GM20000 (cell line): ENCODE results near the gene ROBO1.
"Not testable (repeated sequence)": the region's sequence is repeated elsewhere in the genome, so short reads cannot be mapped to it uniquely, and the experiment has no call there.

Experiments
- DNase-seq: peaks from one replicate; pipeline ENCODE4 v3.0.0; 2012; ENCODE audit warnings: low spot score
- TF ChIP-seq, protein P1 (sequence below): IDR thresholded peaks from 2 replicates; pipeline ENCODE4 v1.5.1; 2012; ENCODE audit warnings: mild to moderate bottlenecking, control low read depth; ENCODE audit errors: extremely low read depth, missing control alignments

Gene ROBO1

DNA sequence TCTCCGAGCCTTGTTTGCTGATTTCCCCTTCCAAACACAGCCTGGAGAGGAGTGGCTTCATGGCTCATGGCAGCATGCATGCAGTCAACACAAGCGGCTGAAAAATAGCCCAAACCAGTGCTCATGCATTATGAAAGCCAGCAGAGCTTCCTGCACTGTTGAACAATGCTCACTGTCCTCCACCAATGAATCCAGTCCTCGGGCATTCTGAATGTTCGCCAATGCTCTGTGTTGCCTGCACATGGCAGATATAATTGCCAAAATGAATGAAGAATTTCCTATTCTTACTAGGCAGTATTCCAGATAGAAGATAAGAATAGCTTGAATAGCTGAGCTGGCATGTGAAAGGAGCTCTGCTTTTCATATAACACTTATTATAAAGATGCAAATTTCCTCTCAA is 252.7 kb downstream of the ROBO1 start:
- DNase-seq, result no peak
- TF ChIP-seq, protein P1, sequence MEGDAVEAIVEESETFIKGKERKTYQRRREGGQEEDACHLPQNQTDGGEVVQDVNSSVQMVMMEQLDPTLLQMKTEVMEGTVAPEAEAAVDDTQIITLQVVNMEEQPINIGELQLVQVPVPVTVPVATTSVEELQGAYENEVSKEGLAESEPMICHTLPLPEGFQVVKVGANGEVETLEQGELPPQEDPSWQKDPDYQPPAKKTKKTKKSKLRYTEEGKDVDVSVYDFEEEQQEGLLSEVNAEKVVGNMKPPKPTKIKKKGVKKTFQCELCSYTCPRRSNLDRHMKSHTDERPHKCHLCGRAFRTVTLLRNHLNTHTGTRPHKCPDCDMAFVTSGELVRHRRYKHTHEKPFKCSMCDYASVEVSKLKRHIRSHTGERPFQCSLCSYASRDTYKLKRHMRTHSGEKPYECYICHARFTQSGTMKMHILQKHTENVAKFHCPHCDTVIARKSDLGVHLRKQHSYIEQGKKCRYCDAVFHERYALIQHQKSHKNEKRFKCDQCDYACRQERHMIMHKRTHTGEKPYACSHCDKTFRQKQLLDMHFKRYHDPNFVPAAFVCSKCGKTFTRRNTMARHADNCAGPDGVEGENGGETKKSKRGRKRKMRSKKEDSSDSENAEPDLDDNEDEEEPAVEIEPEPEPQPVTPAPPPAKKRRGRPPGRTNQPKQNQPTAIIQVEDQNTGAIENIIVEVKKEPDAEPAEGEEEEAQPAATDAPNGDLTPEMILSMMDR, result no peak

DNA sequence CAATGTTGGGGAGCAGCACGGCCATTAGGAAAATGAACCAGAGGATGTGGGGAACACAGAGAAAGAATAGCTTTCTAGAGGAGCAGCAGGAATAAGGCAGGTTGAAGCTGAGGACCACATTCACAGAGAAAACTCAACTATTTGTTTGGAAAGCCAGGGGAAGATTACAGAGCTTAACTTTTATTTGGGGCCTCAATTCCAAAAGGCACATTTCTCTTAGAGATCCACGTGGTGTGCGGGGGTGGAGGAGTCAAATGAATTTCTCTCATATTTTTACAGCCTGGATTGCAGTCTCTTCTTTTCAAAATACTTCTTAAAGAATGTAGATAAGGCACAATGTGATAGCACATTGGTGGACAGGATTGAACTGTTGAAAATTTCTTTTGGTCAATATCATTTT is 253.7 kb downstream of the ROBO1 start:
- TF ChIP-seq, protein P1, result no peak
- no peak for DNase-seq

DNA sequence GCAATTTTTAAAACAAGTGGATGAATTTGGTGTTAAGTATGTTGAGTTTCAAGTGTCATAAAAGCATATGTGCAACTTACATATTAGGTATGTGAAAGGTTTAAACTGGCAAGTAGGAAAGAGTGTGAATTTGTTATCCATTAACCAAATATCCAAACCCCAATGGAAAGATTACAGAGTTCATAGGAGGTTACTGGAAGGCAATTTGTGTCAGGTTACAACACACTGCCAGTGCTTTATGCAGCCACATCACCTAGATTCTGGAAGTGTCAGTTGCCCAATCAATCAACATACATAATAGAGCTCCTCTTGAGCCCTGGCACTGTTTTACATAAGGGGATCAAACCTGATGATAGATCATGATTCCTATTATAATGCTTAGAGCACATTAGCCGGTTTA is 261.0 kb downstream of the ROBO1 start:
- DNase-seq, result no peak
- TF ChIP-seq, protein P1, result no peak

DNA sequence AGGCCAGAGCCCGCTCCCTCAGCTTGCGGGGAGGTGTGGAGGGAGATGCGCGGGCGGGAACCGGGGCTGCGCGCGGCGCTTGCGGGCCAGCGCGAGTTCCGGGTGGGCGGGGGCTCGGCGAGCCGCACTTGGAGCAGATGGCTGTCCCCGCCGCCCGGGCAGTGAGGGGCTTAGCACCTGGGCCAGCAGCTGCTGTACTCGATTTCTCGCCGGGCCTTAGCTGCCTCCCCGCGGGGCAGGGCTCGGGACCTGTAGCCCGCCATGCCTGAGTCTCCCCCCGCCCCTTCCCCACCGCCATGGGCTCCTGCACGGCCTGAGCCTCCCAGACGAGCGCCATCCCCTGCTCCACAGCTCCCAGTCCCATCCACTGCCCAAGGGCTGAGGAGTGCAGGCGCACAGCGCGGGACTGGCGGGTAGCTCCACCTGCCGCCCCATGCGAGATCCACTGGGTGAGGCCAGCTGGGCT is 265.5 kb downstream of the ROBO1 start:
- DNase-seq, result not testable (repeated sequence)

- TF ChIP-seq, protein P1, result peak; percentile 43
- DNase-seq, result peak; percentile 55
These were observed 270.2 kb downstream of the ROBO1 start for GRCh38 chr3:79497447-79498111.

DNA sequence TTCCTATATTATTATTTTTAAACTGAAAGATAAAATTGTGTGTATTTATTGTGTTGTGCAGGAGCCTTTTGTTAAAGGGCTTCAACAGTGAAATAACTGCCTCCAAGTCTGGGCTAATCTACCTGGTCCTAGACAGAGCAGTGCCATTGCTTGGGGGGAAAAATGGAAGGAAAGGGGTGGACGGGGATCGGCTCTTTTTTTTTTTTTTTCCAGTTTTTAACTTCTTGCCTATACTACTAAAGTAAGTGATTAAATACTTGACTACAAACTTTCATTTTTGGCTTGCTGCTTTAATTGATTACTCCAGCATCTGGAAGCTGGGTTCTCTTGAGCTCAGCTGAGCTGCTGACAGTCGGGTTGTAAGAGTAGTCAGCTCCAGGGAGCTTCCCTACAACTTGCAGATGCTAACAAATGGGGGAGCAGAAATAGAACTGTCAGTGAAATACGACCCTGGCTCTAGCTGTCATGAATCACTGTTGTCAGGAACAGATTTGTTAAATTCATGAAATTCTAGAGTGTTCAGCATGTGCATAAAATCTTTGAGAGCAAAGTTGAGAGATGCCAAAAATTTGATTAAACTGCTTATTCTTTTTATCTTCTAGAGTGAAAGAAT is 276.7 kb downstream of the ROBO1 start:
- TF ChIP-seq, protein P1, result no peak
- DNase-seq, result no peak

DNA sequence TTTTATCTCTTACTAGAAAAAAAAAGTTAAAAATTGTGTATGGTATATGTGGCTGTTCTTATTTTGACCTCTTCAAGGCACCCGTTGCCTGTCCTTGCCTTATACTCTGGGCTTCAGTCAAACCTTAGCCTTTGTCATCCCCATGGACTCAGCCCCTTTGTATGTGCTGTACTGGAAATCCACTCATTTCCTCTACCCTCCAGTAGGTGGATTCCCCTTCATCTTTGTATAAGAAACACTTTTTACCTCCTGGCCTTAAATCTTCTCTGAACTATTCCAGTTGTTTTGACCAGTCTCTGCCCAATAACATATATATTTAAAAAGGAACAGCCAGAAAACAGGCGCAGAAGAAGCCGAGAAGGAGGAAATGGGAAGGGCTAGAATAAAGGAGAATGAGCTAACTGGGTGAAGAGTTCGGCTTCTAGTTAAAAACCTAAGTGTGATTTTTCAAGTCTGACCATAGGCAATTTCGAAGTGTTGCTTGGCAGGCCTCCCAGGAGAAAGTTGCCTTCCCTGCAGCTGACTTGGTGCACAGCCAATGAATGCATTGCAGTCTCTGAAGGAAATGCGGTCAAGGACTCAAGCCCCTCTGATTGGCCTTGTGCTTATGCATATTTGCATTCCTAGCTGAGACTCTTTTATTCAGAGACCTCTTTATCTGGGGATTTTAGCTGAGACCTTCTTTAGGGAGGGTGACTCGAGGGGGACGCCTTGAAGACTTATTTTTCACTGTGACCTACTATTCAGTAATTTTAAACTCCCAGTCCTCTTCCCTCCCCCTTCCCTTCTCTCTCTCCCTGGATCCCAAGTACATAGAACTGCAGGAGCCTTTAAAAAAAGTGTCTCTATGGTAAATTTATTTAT is 277.4 kb downstream of the ROBO1 start:
- DNase-seq, result no peak
- TF ChIP-seq, protein P1, result no peak
